ENCODE measurements around the gene IMPDH2.

GRCh38 chr3:49025005-49025792, 4.0 kb downstream of the IMPDH2 start:
- TF ChIP-seq EZH2 (optimal IDR thresholded peaks at IDR 0.05; ENCODE audit: low read depth, low read length), result no peak
- TF ChIP-seq CTCF (IDR thresholded peaks at IDR 0.05; ENCODE audit: low read length), result no peak

Measured in MM.1S (cell line).